ENCODE data around the gene SPOCK1. TPM values are rescaled to one million over a fixed set of nuclear protein-coding genes. Genes with fewer than 3 reads are reported as not detected.
A peak's percentile ranks its signal among the peaks of the same experiment; 100 is the strongest.

SPOCK1 gene
- total and polyA plus RNA-seq, 2 of the 4 experiments (the other 2 are of a cell fraction) = 5.0 to 20.3 TPM

- Histone ChIP-seq H3K4me1 (ENCODE audit: control insufficient read depth, insufficient read depth, low read length) (peaks cover 4% of the 10 kb centered on the region; the same call in 1 of the 2 replicates), H3K56ac (ENCODE audit: extremely low read depth, insufficient read depth, low read length) (no peak overlapping the region), H3K4me3 (ENCODE audit: insufficient read depth, low read depth, low read length) (no peak overlapping the region), H4K5ac (ENCODE audit: low read depth, low read length) (no peak overlapping the region), H3K4ac (ENCODE audit: low read depth, low read length) (no peak overlapping the region), H2AK5ac (ENCODE audit: low read depth, low read length) (no peak overlapping the region), H2BK120ac (ENCODE audit: low read depth, low read length) (no peak overlapping the region), H2AFZ (replicated peaks; ENCODE audit: low read length, poor library complexity) (no peak overlapping the region), H3K27ac (ENCODE audit: insufficient read depth, low read length) (no peak overlapping the region), H3K79me1 (ENCODE audit: low read depth in 1 of 2, low read length in 2 of 2) (no peaks in the 10 kb centered on the region), H2BK5ac (ENCODE audit: low read depth, low read length, poor library complexity, severe bottlenecking) (peak overlapping the region; percentile 63), H3K18ac (ENCODE audit: low read depth, low read length) (no peak overlapping the region; the same call in 1 of the 2 replicates), H3K27me3 (ENCODE audit: control insufficient read depth, insufficient read depth, low read length) (no peaks in the 10 kb centered on the region), H2BK20ac (ENCODE audit: low read depth, low read length) (no peak overlapping the region), H3K9me3 (ENCODE audit: control insufficient read depth, insufficient read depth, low read length) (no peaks in the 10 kb centered on the region), H4K91ac (ENCODE audit: insufficient read depth, low read depth, low read length) (no peak overlapping the region), H2AK9ac (replicated peaks; ENCODE audit: low read depth, low read length, poor library complexity) (no peak overlapping the region), H3K23ac (ENCODE audit: low read depth, low read length) (no peak overlapping the region), H3K14ac (replicated peaks; ENCODE audit: low read depth, low read length) (no peak overlapping the region), H3K9me1 (ENCODE audit: insufficient read depth, low read length) (peaks cover 6% of the 10 kb centered on the region; the same call in 1 of the 2 replicates), H3K4me2 (ENCODE audit: low read depth, low read length) (no peak overlapping the region), H2BK15ac (ENCODE audit: low read depth, low read length) (no peak overlapping the region), H3K36me3 (ENCODE audit: control insufficient read depth, insufficient read depth, low read length) (no peaks in the 10 kb centered on the region), H4K20me1 (ENCODE audit: insufficient read depth, low read length) (no peaks in the 10 kb centered on the region), H4K8ac (ENCODE audit: low read depth in 2 of 2, low read length in 2 of 2) (no peak overlapping the region), H3K9ac (ENCODE audit: low read depth, low read length) (no peak overlapping the region)
- CTCF ChIA-PET = interaction anchor here (0.9 kb wide), 1 partner anchor 13 kb away, joined by 3 read pairs; no protein-coding TSS in a partner anchor
- ATAC-seq (ENCODE audit: low read depth) (no peak), DNase-seq (no peak)
- intact Hi-C loops (cut with micrococcal nuclease) (no loop called here), dilution Hi-C loops (cut with HindIII; ENCODE audit: low sequenced_read_pairs, unreplicated experiment) (no loop called here), in situ Hi-C loops (cut with MboI; ENCODE audit: low sequenced_read_pairs) (no loop called here)
- POLR2A ChIA-PET (ENCODE audit: unreplicated experiment) = no interaction called here
- no CpG with 5 or more reads among the region's 2 CpGs for WGBS, 2 experiments (ENCODE audit: extremely low coverage in 2 of 2, insufficient read length in 1 of 2)
- TF ChIP-seq, protein P1, sequence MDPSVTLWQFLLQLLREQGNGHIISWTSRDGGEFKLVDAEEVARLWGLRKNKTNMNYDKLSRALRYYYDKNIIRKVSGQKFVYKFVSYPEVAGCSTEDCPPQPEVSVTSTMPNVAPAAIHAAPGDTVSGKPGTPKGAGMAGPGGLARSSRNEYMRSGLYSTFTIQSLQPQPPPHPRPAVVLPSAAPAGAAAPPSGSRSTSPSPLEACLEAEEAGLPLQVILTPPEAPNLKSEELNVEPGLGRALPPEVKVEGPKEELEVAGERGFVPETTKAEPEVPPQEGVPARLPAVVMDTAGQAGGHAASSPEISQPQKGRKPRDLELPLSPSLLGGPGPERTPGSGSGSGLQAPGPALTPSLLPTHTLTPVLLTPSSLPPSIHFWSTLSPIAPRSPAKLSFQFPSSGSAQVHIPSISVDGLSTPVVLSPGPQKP (IDR thresholded peaks at IDR 0.05; ENCODE audit: borderline replicate concordance, low read depth, low read length) = no peak
- TF ChIP-seq NFE2L2 (IDR thresholded peaks at IDR 0.05; ENCODE audit: low read depth, low read length) (no peak), FOS (IDR thresholded peaks at IDR 0.05; ENCODE audit: low read depth, low read length) (no peak)
- no TSS peak for BruUV-seq (replicated peaks)
These were observed 307.9 kb downstream of the SPOCK1 start for GRCh38 chr5:137191179-137191578.

All from IMR-90 (cell line).